Endothelial cell of umbilical vein (primary cell): ENCODE data around the gene SMIM38. TPM values are rescaled to one million over a fixed set of nuclear protein-coding genes. Genes with fewer than 3 reads are reported as not detected.

Experiments
- BruUV-seq: library from RNA; stranded (reverse); fragments of 400-500 nt; replicated peaks from 2 replicates; lab custom pipeline; 2021; lab: Mats Ljungman, UMichigan
- CTCF ChIA-PET: fragments of 300-600, 350-600 bp; sonication (Branson Sonifier 250); formaldehyde crosslinking; loops from one replicate; lab custom pipeline; 2021; ENCODE audit warnings: antibody characterized with exemption, inconsistent platforms; lab: Charles Lee
- POLR2A ChIA-PET: fragments of 300-600, 350-600 bp; sonication (Branson Sonifier 250); formaldehyde crosslinking; loops from one replicate; lab custom pipeline; 2021; ENCODE audit warnings: antibody characterized with exemption, inconsistent platforms; lab: Charles Lee
- DNase-seq: peaks from one replicate; pipeline ENCODE4 v3.0.0-alpha.2; 2011; ENCODE audit warnings: low read depth, low spot score
- FAIRE-seq: peaks from 2 replicates; lab custom pipeline; 2011; peaks lifted over from hg19 to GRCh38; lab: Jason Lieb, UNC
- H2AFZ ChIP-seq: 2 replicates; pipeline ENCODE4 v1.6.0; 2012; ENCODE audit warnings: low read depth, low read length, control low read depth, inconsistent platforms
- H3K27ac ChIP-seq: 2 replicates; pipeline ENCODE4 v1.5.1; 2011; ENCODE audit warnings: low read depth, mild to moderate bottlenecking, control low read depth, low read length, moderate library complexity; ENCODE audit not compliant: insufficient read depth
- H3K27me3 ChIP-seq, 2 experiments: 2 replicates each; pipeline versions ENCODE4 v1.6.0 to v1.6.1; 2011; ENCODE audit warnings: low read length in 2 of 2, mixed read lengths in 1 of 2; ENCODE audit not compliant: control insufficient read depth in 2 of 2, insufficient read depth in 2 of 2
- H3K36me3 ChIP-seq, 2 experiments: 2 replicates in 1 of 2; 3 replicates in 1 of 2; pipeline ENCODE4 v1.5.1; 2011; ENCODE audit warnings: low read length in 2 of 2, mild to moderate bottlenecking in 1 of 2, moderate library complexity in 1 of 2; ENCODE audit not compliant: control insufficient read depth in 2 of 2, insufficient read depth in 2 of 2; ENCODE audit errors: extremely low read depth in 1 of 2
- H3K4me1 ChIP-seq: 3 replicates; pipeline ENCODE4 v1.5.1; 2011; ENCODE audit warnings: mild to moderate bottlenecking, low read length; ENCODE audit not compliant: control insufficient read depth, insufficient read depth; ENCODE audit errors: extremely low read depth
- H3K4me2 ChIP-seq: 2 replicates; pipeline ENCODE4 v1.6.1; 2011; ENCODE audit warnings: low read length, control low read depth, mixed read lengths; ENCODE audit not compliant: insufficient read depth
- H3K4me3 ChIP-seq, 3 experiments: fragments of 200-600 bp in 1 of 3; sonication (generic), shearing (Covaris generic) in 1 of 3; replicated peaks in 1 of 3; 2 replicates each; pipeline ENCODE4 v1.5.1; 2011 to 2016; ENCODE audit warnings: control low read depth in 3 of 3, low read length in 3 of 3, mild to moderate bottlenecking in 2 of 3, inconsistent platforms in 1 of 3, low read depth in 1 of 3, moderate library complexity in 1 of 3; ENCODE audit not compliant: insufficient read depth in 1 of 3
- H3K79me2 ChIP-seq: 2 replicates; pipeline ENCODE4 v1.6.0; 2012; ENCODE audit warnings: low read length, inconsistent platforms; ENCODE audit not compliant: control insufficient read depth, insufficient read depth
- H3K9ac ChIP-seq: replicated peaks from 2 replicates; pipeline ENCODE3; 2011; ENCODE audit warnings: low read length, control low read depth; ENCODE audit not compliant: insufficient read depth; ENCODE audit errors: extremely low read depth
- H3K9me1 ChIP-seq: replicated peaks from 3 replicates; pipeline ENCODE4 v1.6.0; 2011; ENCODE audit warnings: mild to moderate bottlenecking, low read length; ENCODE audit not compliant: control insufficient read depth, insufficient read depth; ENCODE audit errors: extremely low read depth
- H3K9me3 ChIP-seq: replicated peaks from 2 replicates; pipeline ENCODE4 v1.5.1; 2012; ENCODE audit warnings: low read length, inconsistent platforms; ENCODE audit not compliant: control insufficient read depth, insufficient read depth
- H4K20me1 ChIP-seq: replicated peaks from 2 replicates; pipeline ENCODE3; 2011; ENCODE audit warnings: mild to moderate bottlenecking, low read length; ENCODE audit not compliant: control insufficient read depth, insufficient read depth; ENCODE audit errors: extremely low read depth
- EZH2 ChIP-seq: IDR thresholded peaks from 2 replicates; pipeline ENCODE4 v1.6.1; 2012; ENCODE audit warnings: borderline replicate concordance, low read depth, mild to moderate bottlenecking, moderate library complexity, low read length, inconsistent platforms; ENCODE audit not compliant: severe bottlenecking
- FOS ChIP-seq: IDR thresholded peaks from 2 replicates; pipeline ENCODE4 v1.6.1; 2011; ENCODE audit warnings: mild to moderate bottlenecking, low read length, moderate library complexity, borderline replicate concordance; ENCODE audit not compliant: insufficient read depth
- JUN ChIP-seq: IDR thresholded peaks from 2 replicates; pipeline ENCODE4 v1.6.1; 2011; ENCODE audit warnings: borderline replicate concordance, low read depth; ENCODE audit not compliant: insufficient read length, insufficient read depth
- dilution Hi-C: fragments of 300-500 bp; cut with MboI; formaldehyde crosslinking; loops from one replicate; pipeline ENCODE4 v1.15.0; 2019; ENCODE audit warnings: low sequenced_read_pairs; ENCODE audit not compliant: extremely low pct_ligation_motif_present
- intact Hi-C: fragments of 100-400 bp; cut with micrococcal nuclease; formaldehyde crosslinking; loops from one replicate; pipeline ENCODE4 v1.10.0; 2022
- polyA plus RNA-seq, 4 experiments: library from polyadenylated mRNA; depleted of rRNA in 3 of 4; stranded (reverse) in 3 of 4; unstranded in 1 of 4; fragments of >200 nt; gene quantifications; 2 replicates each; pipeline versions ENCODE4 v1.2.1 to v1.2.3, GENCODE V29; 2011 to 2012; ENCODE audit warnings: missing spikeins in 1 of 4
- total RNA-seq: library from RNA; stranded (reverse); gene quantifications from 2 replicates; pipeline ENCODE4 v1.2.3, GENCODE V29; 2021
- TF ChIP-seq, protein P1 (sequence below): IDR thresholded peaks from 2 replicates; pipeline ENCODE4 v1.6.1; 2011; ENCODE audit not compliant: insufficient read depth, insufficient read length

SMIM38 gene
- total and polyA plus RNA-seq, 2 donors (not counting 3 experiments of a cell fraction or from before 2014, with no cell fraction given) = 0.03 TPM; not detected in 1

DNA sequence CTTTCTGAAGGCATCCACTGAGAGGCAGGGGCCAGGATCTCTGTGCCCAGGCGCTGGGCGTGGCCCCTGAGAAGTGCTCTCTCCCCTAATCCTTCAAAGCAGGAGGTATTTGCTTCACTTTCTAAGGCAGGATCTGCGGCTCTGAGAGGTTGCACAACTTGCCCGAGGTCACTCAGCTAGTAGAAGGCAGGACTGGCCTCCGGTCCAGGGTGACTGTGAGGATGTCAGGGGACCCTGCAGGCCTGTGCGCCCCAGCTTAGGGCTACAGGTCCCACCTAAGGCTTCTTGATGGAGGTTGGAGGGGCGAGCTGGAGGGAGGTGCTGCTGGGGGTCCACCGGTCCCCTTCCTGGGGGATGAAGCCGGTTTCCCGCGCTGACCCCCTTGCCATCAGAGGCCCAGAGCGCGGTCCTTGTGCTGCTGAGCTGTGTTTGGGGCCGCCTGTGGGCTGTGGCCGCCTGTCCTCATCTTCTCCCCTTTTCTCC, 979 bp downstream of the SMIM38 start:
- peaks cover 0 to 6% of the 10 kb centered on the region in 2 experiments for H3K27me3 ChIP-seq
- no peak overlapping the region for H3K4me3 ChIP-seq
- H3K9ac ChIP-seq = no peak overlapping the region
- no peak overlapping the region for H3K27ac ChIP-seq
- no peaks in the 10 kb centered on the region for H4K20me1 ChIP-seq
- no peak overlapping the region for H3K4me2 ChIP-seq
- dilution Hi-C loops (no loop called here), intact Hi-C loops (no loop called here)
- BruUV-seq = no TSS peak
- TF ChIP-seq EZH2 (no peak), JUN (no peak)
- TF ChIP-seq, protein P1, sequence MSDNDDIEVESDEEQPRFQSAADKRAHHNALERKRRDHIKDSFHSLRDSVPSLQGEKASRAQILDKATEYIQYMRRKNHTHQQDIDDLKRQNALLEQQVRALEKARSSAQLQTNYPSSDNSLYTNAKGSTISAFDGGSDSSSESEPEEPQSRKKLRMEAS = no peak
- peak overlapping the region; percentile 46 for H2AFZ ChIP-seq
- H3K79me2 ChIP-seq = no peaks in the 10 kb centered on the region
- DNase-seq (no peak), FAIRE-seq (no peak)
- ChIA-PET POLR2A (no interaction called here), CTCF (interaction anchor here (0.6 to 1.2 kb wide), 5 partner anchors 11 to 55 kb away, joined by 3 read pairs; no protein-coding TSS in a partner anchor)
- H3K9me3 ChIP-seq = no peaks in the 10 kb centered on the region
- H3K4me1 ChIP-seq = no peaks in the 10 kb centered on the region
- H3K36me3 ChIP-seq = no peaks in the 10 kb centered on the region
- H3K9me1 ChIP-seq = no peaks in the 10 kb centered on the region

DNA sequence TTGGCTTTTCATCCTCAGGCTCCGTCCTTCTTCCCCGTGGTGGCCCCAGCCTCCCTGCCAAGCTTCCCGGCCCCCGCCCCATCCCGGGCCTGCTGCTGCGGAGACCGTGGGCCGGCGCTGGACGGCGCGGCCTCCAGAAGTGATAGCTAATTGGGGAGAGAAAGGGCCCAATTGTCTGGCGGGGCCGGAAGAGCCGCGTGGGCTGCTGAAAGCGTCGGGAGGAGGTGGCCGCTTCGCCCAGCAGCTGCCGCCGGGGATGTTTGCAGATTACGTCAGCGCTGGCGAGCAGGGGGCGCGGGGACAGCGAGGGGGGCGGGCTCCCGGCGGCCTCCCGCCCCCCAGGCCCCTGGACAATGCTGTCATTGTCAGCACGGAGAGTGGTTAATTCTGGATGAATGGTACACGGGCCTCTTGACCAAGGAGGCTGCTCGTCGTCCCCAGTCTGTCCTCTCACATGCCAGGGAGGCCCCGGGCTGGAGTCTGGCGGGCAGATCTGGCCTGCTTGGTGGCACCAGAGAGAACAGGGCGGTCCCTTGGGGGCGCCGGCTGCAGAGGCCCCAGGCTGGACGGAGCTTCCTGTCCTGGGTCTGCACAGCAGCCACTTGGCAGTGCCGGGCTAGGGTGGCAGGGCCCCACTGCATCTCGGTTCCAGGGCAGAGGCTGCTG, 1.6 kb downstream of the SMIM38 start:
- Histone ChIP-seq H3K27ac (no peak overlapping the region), H3K27me3 (peaks cover 0 to 6% of the 10 kb centered on the region in 2 experiments), H3K9ac (no peak overlapping the region), H3K4me3 (no peak overlapping the region), H3K9me3 (no peaks in the 10 kb centered on the region), H3K79me2 (no peaks in the 10 kb centered on the region), H2AFZ (peak overlapping the region; percentile 46), H3K9me1 (no peaks in the 10 kb centered on the region), H3K4me2 (peak overlapping the region; percentile 21), H4K20me1 (no peaks in the 10 kb centered on the region), H3K36me3 (no peaks in the 10 kb centered on the region), H3K4me1 (no peaks in the 10 kb centered on the region)
- no TSS peak for BruUV-seq
- DNase-seq (peak; percentile 13), FAIRE-seq (no peak)
- intact Hi-C loops (no loop called here), dilution Hi-C loops (no loop called here)
- CTCF ChIA-PET = interaction anchor here (0.6 to 1.2 kb wide), 6 partner anchors 11 to 56 kb away, joined by 3 read pairs; no protein-coding TSS in a partner anchor
- TF ChIP-seq, protein P1 = no peak
- TF ChIP-seq EZH2 (peak; percentile 26), FOS (no peak)
- POLR2A ChIA-PET = no interaction called here
